Activated CD4-positive, alpha-beta T cell treated with anti-CD3 and anti-CD28 coated beads, Interleukin-2, amount 10 ng/mL, durations not matched to agents 7 days and 5 days (primary cell): ENCODE data around the gene FAS. TPM values are rescaled to one million over a fixed set of nuclear protein-coding genes. Genes with fewer than 3 reads are reported as not detected.
A peak's percentile ranks its signal among the peaks of the same experiment; 100 is the strongest.

Experiments
- CTCF ChIA-PET: fragments of 350-600 bp; sonication (Branson Sonifier 250); formaldehyde crosslinking; loops from one replicate; lab custom pipeline; 2021; ENCODE audit warnings: antibody characterized with exemption; lab: Charles Lee
- POLR2A ChIA-PET: fragments of 350-600 bp; sonication (Branson Sonifier 250); formaldehyde crosslinking; loops from one replicate; lab custom pipeline; 2021; ENCODE audit warnings: antibody characterized with exemption; lab: Charles Lee
- DNase-seq: peaks from one replicate; pipeline ENCODE4 v3.0.0-alpha.2; 2020
- H3K27ac Mint-ChIP-seq: one replicate; pipeline ENCODE4 v1.8.0; 2021; ENCODE audit warnings: mild to moderate bottlenecking, moderate library complexity, mixed read lengths
- H3K27me3 Mint-ChIP-seq: one replicate; pipeline ENCODE4 v1.8.0; 2021; ENCODE audit warnings: mixed read lengths
- H3K36me3 Mint-ChIP-seq: one replicate; pipeline ENCODE4 v1.8.0; 2021; ENCODE audit warnings: low read depth, mixed read lengths
- H3K4me1 Mint-ChIP-seq: one replicate; pipeline ENCODE4 v1.8.0; 2021; ENCODE audit warnings: mixed read lengths
- H3K4me3 Mint-ChIP-seq: one replicate; pipeline ENCODE4 v1.8.0; 2021; ENCODE audit warnings: mild to moderate bottlenecking, moderate library complexity, mixed read lengths
- H3K9me3 Mint-ChIP-seq: one replicate; pipeline ENCODE4 v1.8.0; 2021; ENCODE audit warnings: mixed read lengths
- total RNA-seq, 2 experiments: library from RNA; stranded (reverse); gene quantifications; one replicate each; pipeline ENCODE4 v1.2.3, GENCODE V29; 2021

The FAS gene
- total RNA-seq, 2 experiments from 2014 or later: 62.3 to 65.1 TPM

DNA sequence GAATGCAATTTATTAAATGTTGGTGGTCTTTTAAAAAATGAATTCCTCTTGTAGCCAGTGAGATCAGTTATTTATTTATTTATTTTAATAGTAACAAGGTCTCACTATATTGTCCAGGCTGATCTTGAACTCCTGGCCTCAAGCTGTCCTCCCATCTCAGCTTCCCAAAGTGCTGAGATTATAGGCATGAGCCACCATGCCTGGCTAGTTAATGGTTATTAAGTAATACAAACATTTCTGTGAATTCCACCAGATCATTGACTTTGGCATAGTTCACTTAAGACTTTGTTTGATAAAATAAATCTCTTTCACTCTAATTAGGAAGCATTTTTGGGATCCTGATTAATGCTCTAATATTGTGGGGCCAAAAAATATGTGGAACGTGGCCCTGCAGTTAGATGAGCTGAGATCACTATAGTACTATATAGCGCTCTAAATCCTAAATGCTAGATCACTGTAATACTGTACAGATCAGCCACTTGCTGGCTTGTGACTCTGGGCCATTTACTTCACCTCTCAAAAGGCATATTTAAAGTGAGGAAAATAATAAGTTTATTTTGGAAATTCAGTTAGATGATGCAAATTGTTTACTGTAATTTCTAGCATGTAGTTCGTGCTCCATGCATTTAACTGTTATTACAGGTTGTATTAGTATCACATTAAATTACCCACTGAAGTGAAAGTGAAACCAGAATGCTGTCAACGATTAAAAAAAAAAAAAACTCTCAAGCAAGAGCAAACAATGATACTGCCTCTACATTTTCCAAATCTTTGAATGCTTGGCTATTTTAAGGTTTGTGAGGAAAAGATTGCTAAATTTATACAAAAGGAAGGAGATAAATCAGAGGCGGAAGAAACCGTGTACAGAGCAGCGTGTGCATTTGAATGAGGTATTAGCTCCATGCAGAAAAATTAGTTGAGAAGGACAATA lies 15.9 kb upstream of the FAS start:
- H3K4me1 Mint-ChIP-seq: peaks cover 30% of the 10 kb centered on the region
- H3K4me3 Mint-ChIP-seq: peak overlapping the region; percentile 85
- H3K27ac Mint-ChIP-seq: peak overlapping the region; percentile 97
- ChIA-PET POLR2A (no interaction called here), CTCF (interaction anchor here (0.6 to 0.9 kb wide), 3 partner anchors 35 to 559 kb away, joined by 3 to 4 read pairs (median 3); no protein-coding TSS in a partner anchor)
- H3K27me3 Mint-ChIP-seq: no peaks in the 10 kb centered on the region
- H3K9me3 Mint-ChIP-seq: peaks cover 2% of the 10 kb centered on the region
- DNase-seq: no peak
- H3K36me3 Mint-ChIP-seq: no peaks in the 10 kb centered on the region

DNA sequence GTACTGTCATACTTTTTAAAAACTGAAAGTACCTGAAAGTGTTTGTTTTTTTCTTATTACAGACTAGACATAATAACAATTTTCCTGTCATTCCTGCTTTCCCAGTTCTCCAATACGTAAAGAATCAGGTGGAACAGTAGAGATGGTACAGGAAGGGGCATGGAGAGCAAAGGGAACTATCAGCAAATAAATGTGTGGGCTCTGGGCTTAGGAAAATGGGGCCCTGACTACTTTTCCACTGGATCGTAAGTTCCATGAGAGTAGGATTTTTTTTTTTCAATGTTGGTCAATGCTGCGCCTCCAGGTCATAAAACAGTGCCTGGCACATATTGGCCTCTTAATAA lies 15.2 kb upstream of the FAS start:
- H3K27ac Mint-ChIP-seq: peak overlapping the region; percentile 97
- no peaks in the 10 kb centered on the region for H3K36me3 Mint-ChIP-seq
- no peaks in the 10 kb centered on the region for H3K27me3 Mint-ChIP-seq
- POLR2A ChIA-PET: no interaction called here
- H3K4me3 Mint-ChIP-seq: peak overlapping the region; percentile 85
- H3K4me1 Mint-ChIP-seq: peaks cover 30% of the 10 kb centered on the region
- H3K9me3 Mint-ChIP-seq: peaks cover 2% of the 10 kb centered on the region
- no peak for DNase-seq
- CTCF ChIA-PET: interaction anchor here (0.6 to 0.9 kb wide), 3 partner anchors 36 to 559 kb away, joined by 3 to 4 read pairs (median 3); no protein-coding TSS in a partner anchor

- no peak overlapping the region for H3K4me3 Mint-ChIP-seq
- H3K27ac Mint-ChIP-seq: no peak overlapping the region
- no peaks in the 10 kb centered on the region for H3K36me3 Mint-ChIP-seq
- CTCF ChIA-PET: interaction anchor here (1.7 kb wide), 1 partner anchor 12 kb away, joined by 5 read pairs; no protein-coding TSS in a partner anchor
- H3K27me3 Mint-ChIP-seq: no peaks in the 10 kb centered on the region
- H3K9me3 Mint-ChIP-seq: peaks cover 2% of the 10 kb centered on the region
- POLR2A ChIA-PET: interaction anchor here (1.0 kb wide), 1 partner anchor 9 kb away, joined by 4 read pairs; no protein-coding TSS in a partner anchor
- peaks cover 29% of the 10 kb centered on the region for H3K4me1 Mint-ChIP-seq
- no peak for DNase-seq
These were observed 12.1 kb upstream of the FAS start for GRCh38 chr10:88978463-88978862.

- no peaks in the 10 kb centered on the region for H3K36me3 Mint-ChIP-seq
- no peaks in the 10 kb centered on the region for H3K27me3 Mint-ChIP-seq
- peaks cover 2% of the 10 kb centered on the region for H3K9me3 Mint-ChIP-seq
- no peak for DNase-seq
- POLR2A ChIA-PET: interaction anchor here (1.0 kb wide), 1 partner anchor 8 kb away, joined by 4 read pairs; no protein-coding TSS in a partner anchor
- CTCF ChIA-PET: interaction anchor here (1.7 kb wide), 1 partner anchor 11 kb away, joined by 5 read pairs; no protein-coding TSS in a partner anchor
- H3K4me1 Mint-ChIP-seq: peaks cover 34% of the 10 kb centered on the region
- H3K27ac Mint-ChIP-seq: no peak overlapping the region
- H3K4me3 Mint-ChIP-seq: no peak overlapping the region
These were observed 11.4 kb upstream of the FAS start for GRCh38 chr10:88979153-88979562.

GRCh38 chr10:88979603-88980002 lies 11.0 kb upstream of the FAS start:
- peaks cover 36% of the 10 kb centered on the region for H3K4me1 Mint-ChIP-seq
- peaks cover 2% of the 10 kb centered on the region for H3K36me3 Mint-ChIP-seq
- ChIA-PET CTCF (interaction anchor here (1.7 kb wide), 2 partner anchors 8 to 10 kb away, joined by 4 to 5 read pairs; no protein-coding TSS in a partner anchor), POLR2A (no interaction called here)
- no peak for DNase-seq
- H3K27ac Mint-ChIP-seq: no peak overlapping the region
- no peak overlapping the region for H3K4me3 Mint-ChIP-seq
- H3K9me3 Mint-ChIP-seq: peaks cover 2% of the 10 kb centered on the region
- H3K27me3 Mint-ChIP-seq: no peaks in the 10 kb centered on the region

- H3K4me1 Mint-ChIP-seq: peaks cover 31% of the 10 kb centered on the region
- no peak for DNase-seq
- ChIA-PET POLR2A (no interaction called here), CTCF (interaction anchor here (1.7 kb wide), 1 partner anchor 9 kb away, joined by 4 read pairs; no protein-coding TSS in a partner anchor)
- H3K27me3 Mint-ChIP-seq: no peaks in the 10 kb centered on the region
- H3K36me3 Mint-ChIP-seq: peaks cover 4% of the 10 kb centered on the region
- H3K9me3 Mint-ChIP-seq: peaks cover 2% of the 10 kb centered on the region
- H3K4me3 Mint-ChIP-seq: no peak overlapping the region
- H3K27ac Mint-ChIP-seq: no peak overlapping the region
These were observed 10.4 kb upstream of the FAS start for GRCh38 chr10:88980247-88980646.

DNA sequence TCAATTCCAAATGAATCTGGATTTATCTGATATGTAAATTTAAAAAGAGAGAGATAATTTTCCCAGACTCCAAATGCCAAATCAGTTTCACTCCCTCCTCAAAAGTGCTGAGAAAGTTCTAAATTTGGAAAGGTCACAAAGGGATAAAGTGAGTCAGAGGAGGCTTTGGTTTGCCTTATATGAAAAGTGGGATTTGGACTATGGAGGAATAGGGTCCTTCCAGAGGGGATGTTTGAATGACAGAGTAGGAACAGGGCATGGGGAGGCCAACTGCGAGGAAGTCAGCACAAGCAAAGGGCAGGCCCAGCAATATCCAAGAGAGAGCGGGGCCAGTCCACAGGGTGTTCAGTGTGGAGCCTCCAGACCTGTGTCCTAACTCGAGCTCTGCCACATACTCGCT lies 9.8 kb upstream of the FAS start:
- no peak overlapping the region for H3K4me3 Mint-ChIP-seq
- H3K9me3 Mint-ChIP-seq: peaks cover 2% of the 10 kb centered on the region
- CTCF ChIA-PET: interaction anchor here (1.7 kb wide), 1 partner anchor 10 kb away, joined by 4 read pairs; no protein-coding TSS in a partner anchor
- H3K27me3 Mint-ChIP-seq: no peaks in the 10 kb centered on the region
- no peak for DNase-seq
- POLR2A ChIA-PET: no interaction called here
- H3K27ac Mint-ChIP-seq: no peak overlapping the region
- peaks cover 26% of the 10 kb centered on the region for H3K4me1 Mint-ChIP-seq
- peaks cover 8% of the 10 kb centered on the region for H3K36me3 Mint-ChIP-seq

GRCh38 chr10:88981435-88981834 lies 9.2 kb upstream of the FAS start:
- H3K36me3 Mint-ChIP-seq: peaks cover 13% of the 10 kb centered on the region
- peaks cover 25% of the 10 kb centered on the region for H3K4me1 Mint-ChIP-seq
- no peak overlapping the region for H3K4me3 Mint-ChIP-seq
- H3K27me3 Mint-ChIP-seq: no peaks in the 10 kb centered on the region
- no peak for DNase-seq
- ChIA-PET CTCF (interaction anchor here (1.7 kb wide), 2 partner anchors 9 to 10 kb away, joined by 4 to 5 read pairs; partner anchors contain the start of gene FAS), POLR2A (no interaction called here)
- peaks cover 7% of the 10 kb centered on the region for H3K9me3 Mint-ChIP-seq
- H3K27ac Mint-ChIP-seq: no peak overlapping the region

GRCh38 chr10:88982366-88982765 lies 8.2 kb upstream of the FAS start:
- no peak overlapping the region for H3K27ac Mint-ChIP-seq
- no peak overlapping the region for H3K4me3 Mint-ChIP-seq
- ChIA-PET POLR2A (no interaction called here), CTCF (interaction anchor here (0.5 to 1.7 kb wide), 4 partner anchors 8 to 235 kb away, joined by 3 to 5 read pairs (median 3); partner anchors contain the start of gene FAS)
- peaks cover 10% of the 10 kb centered on the region for H3K9me3 Mint-ChIP-seq
- H3K36me3 Mint-ChIP-seq: peaks cover 16% of the 10 kb centered on the region
- peaks cover 30% of the 10 kb centered on the region for H3K4me1 Mint-ChIP-seq
- DNase-seq: no peak
- no peaks in the 10 kb centered on the region for H3K27me3 Mint-ChIP-seq

- CTCF ChIA-PET: interaction anchor here (0.9 to 1.7 kb wide), 2 partner anchors 7 to 234 kb away, joined by 3 to 5 read pairs; partner anchors contain the start of gene FAS
- Mint-ChIP-seq H3K27me3 (no peaks in the 10 kb centered on the region), H3K9me3 (peaks cover 15% of the 10 kb centered on the region), H3K27ac (no peak overlapping the region), H3K4me3 (no peak overlapping the region), H3K4me1 (peaks cover 39% of the 10 kb centered on the region), H3K36me3 (peaks cover 24% of the 10 kb centered on the region)
- POLR2A ChIA-PET: interaction anchor here (0.6 kb wide), 1 partner anchor 18 kb away, joined by 3 read pairs; no protein-coding TSS in a partner anchor
- DNase-seq: no peak
These were observed 7.4 kb upstream of the FAS start for GRCh38 chr10:88983206-88983605.

- POLR2A ChIA-PET: no interaction called here
- Mint-ChIP-seq H3K9me3 (peaks cover 12% of the 10 kb centered on the region), H3K27ac (no peak overlapping the region), H3K27me3 (no peaks in the 10 kb centered on the region), H3K4me3 (no peak overlapping the region), H3K36me3 (peaks cover 25% of the 10 kb centered on the region), H3K4me1 (peaks cover 41% of the 10 kb centered on the region)
- DNase-seq: no peak
- CTCF ChIA-PET: interaction anchor here (1.3 kb wide), 1 partner anchor 23 kb away, joined by 3 read pairs; no protein-coding TSS in a partner anchor
These were observed 6.7 kb upstream of the FAS start for GRCh38 chr10:88983939-88984338.

GRCh38 chr10:88984525-88984924 lies 6.1 kb upstream of the FAS start:
- no peak for DNase-seq
- CTCF ChIA-PET: interaction anchor here (1.3 kb wide), 1 partner anchor 22 kb away, joined by 3 read pairs; no protein-coding TSS in a partner anchor
- Mint-ChIP-seq H3K27ac (no peak overlapping the region), H3K4me3 (no peak overlapping the region), H3K36me3 (peaks cover 29% of the 10 kb centered on the region), H3K27me3 (no peaks in the 10 kb centered on the region), H3K9me3 (peaks cover 12% of the 10 kb centered on the region), H3K4me1 (peaks cover 44% of the 10 kb centered on the region)
- POLR2A ChIA-PET: no interaction called here
